ENCODE data around the gene INIP. TPM values are rescaled to one million over a fixed set of nuclear protein-coding genes. Genes with fewer than 3 reads are reported as not detected.
"Not testable (repeated sequence)": the region's sequence is repeated elsewhere in the genome, so short reads cannot be mapped to it uniquely, and the experiment has no call there.

Gene INIP
- total RNA-seq, 1 donor from 2014 or later = 37.8 TPM

DNA sequence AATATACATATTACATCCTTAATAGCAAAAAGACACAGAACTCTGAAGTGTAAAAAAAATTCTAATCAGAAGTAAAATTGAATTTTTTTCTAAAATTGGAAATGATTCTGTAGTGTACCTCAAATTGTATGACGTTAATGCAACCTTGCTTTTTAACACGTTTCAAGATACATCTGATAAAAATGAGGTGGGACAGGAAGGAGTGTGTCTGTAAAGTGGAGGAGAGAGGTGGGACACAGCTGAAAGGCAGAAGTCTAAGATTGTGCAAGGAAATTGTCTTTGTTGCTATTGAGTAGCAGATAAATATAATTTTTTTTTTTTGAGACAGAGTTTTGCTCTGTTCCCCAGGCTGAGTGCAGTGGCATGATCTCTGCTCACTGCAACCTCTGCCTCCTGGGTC is 17.0 kb upstream of the INIP start:
- H3K27ac ChIP-seq = no peak overlapping the region
- intact Hi-C loops (cut with DNase I) = no loop called here
- no peak for DNase-seq (ENCODE audit: low spot score in 2 of 2)

DNA sequence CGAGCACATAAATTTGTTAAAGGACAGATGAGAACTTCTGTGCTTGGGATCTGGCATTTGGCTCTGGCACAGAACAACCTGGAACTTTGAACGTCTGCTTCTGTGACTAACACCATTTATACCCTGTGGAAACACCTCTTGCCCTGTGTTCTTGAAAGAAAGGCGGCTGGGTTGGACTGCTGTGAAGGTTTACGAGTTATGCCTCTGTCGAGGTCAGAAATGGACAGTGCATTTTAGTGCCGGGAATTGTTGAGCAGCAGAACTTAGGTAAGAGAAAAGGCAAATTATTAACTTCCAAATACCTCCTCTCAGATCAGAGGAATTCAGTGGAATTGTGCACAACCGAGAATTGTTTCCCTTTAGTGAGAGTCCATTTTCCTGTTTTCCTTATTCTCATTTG is 14.1 kb upstream of the INIP start:
- DNase-seq (ENCODE audit: low spot score in 2 of 2) = no peak
- H3K4me3 ChIP-seq = no peak overlapping the region
- no peak overlapping the region for H3K27ac ChIP-seq
- intact Hi-C loops (cut with DNase I) = no loop called here
- no peaks in the 10 kb centered on the region for H3K4me1 ChIP-seq
- TF ChIP-seq, protein P1, sequence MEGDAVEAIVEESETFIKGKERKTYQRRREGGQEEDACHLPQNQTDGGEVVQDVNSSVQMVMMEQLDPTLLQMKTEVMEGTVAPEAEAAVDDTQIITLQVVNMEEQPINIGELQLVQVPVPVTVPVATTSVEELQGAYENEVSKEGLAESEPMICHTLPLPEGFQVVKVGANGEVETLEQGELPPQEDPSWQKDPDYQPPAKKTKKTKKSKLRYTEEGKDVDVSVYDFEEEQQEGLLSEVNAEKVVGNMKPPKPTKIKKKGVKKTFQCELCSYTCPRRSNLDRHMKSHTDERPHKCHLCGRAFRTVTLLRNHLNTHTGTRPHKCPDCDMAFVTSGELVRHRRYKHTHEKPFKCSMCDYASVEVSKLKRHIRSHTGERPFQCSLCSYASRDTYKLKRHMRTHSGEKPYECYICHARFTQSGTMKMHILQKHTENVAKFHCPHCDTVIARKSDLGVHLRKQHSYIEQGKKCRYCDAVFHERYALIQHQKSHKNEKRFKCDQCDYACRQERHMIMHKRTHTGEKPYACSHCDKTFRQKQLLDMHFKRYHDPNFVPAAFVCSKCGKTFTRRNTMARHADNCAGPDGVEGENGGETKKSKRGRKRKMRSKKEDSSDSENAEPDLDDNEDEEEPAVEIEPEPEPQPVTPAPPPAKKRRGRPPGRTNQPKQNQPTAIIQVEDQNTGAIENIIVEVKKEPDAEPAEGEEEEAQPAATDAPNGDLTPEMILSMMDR (IDR thresholded peaks at IDR 0.05) = no peak
- H3K27me3 ChIP-seq = no peaks in the 10 kb centered on the region
- H3K9me3 ChIP-seq = no peaks in the 10 kb centered on the region
- no peaks in the 10 kb centered on the region for H3K36me3 ChIP-seq

More for the DNA sequence above, 17.0 kb upstream of the INIP start:
- Histone ChIP-seq H3K27me3 (no peaks in the 10 kb centered on the region), H3K9me3 (no peaks in the 10 kb centered on the region), H3K4me3 (no peak overlapping the region), H3K4me1 (no peaks in the 10 kb centered on the region), H3K36me3 (no peaks in the 10 kb centered on the region)
- TF ChIP-seq, protein P1 (IDR thresholded peaks at IDR 0.05) = no peak

DNA sequence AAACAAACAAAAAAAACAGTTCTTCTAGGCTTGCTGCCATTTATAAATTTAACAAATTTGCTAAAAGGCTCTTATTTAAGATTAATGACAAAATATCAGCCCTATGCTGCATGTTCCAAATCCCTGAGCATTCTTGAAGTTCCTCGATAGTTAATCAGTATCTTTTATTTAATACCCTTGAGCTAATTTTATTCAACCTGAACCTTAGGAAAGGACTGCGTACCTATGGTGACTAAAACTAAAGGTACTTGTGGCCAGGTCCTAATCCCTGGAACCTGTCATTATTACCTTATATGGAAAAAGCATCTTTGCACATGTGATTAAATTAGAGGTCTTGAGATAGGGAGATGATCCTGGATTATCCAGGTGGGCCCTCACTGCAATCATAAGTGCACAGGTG is 10.5 kb upstream of the INIP start:
- intact Hi-C loops (cut with DNase I) = no loop called here
- Histone ChIP-seq H3K27ac (no peak overlapping the region), H3K27me3 (no peaks in the 10 kb centered on the region)

DNA sequence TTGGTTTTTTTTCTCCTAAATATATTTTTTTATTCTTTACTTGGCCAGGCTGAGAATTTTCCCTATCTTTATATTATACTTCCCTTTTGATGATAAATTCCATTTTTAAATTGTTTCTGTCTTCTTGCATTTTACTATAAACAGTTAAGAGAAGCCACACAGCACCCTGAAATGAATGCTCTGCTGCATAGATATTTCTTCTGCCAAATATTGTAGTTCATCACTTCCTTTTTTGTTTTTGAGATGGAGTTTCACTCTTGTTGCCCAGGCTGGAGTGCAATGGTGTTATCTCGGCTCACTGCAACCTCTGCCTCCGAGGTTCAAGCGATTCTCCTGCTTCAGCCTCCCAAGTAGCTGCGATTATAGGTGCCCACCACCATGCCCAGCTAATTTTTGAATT is 8.5 kb upstream of the INIP start:
- no peak overlapping the region for H3K27ac ChIP-seq
- TF ChIP-seq, protein P1 (IDR thresholded peaks at IDR 0.05) = no peak

More for the DNA sequence above, 10.5 kb upstream of the INIP start:
- Histone ChIP-seq H3K36me3 (no peaks in the 10 kb centered on the region), H3K9me3 (no peaks in the 10 kb centered on the region), H3K4me1 (no peaks in the 10 kb centered on the region), H3K4me3 (no peak overlapping the region)
- TF ChIP-seq, protein P1 (IDR thresholded peaks at IDR 0.05) = no peak
- DNase-seq (ENCODE audit: low spot score in 2 of 2) = no peak

DNA sequence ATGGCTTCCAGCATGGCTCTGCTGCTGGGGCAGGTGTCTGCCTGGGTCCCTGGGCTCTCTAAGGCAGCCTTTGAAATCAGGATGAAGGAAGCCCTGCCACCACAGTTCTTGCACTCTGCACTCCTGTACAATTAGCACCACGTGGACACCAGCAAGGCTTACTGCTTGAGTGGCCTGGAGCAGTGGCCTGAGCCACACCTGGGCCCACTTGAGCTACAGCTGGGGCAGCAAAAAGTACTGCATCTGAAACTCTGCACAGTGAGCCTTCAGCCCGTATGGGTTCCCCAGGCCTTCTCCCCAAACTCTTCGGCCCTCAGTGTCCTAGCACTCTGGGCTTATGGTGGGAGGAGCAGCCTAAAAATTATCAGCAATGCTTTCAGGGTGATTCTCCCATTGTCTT is 8.0 kb upstream of the INIP start:
- TF ChIP-seq, protein P1 (IDR thresholded peaks at IDR 0.05) = no peak
- intact Hi-C loops (cut with DNase I) = no loop called here

More for the DNA sequence above, 8.5 kb upstream of the INIP start:
- intact Hi-C loops (cut with DNase I) = no loop called here
- H3K4me3 ChIP-seq = no peak overlapping the region
- no peaks in the 10 kb centered on the region for H3K27me3 ChIP-seq
- no peaks in the 10 kb centered on the region for H3K36me3 ChIP-seq
- DNase-seq (ENCODE audit: low spot score in 2 of 2) = no peak
- no peaks in the 10 kb centered on the region for H3K9me3 ChIP-seq
- no peaks in the 10 kb centered on the region for H3K4me1 ChIP-seq

GRCh38 chr9:112722749-112723148 is 4.8 kb upstream of the INIP start:
- H3K27me3 ChIP-seq, H3K4me1 ChIP-seq: not testable (repeated sequence)

More for the DNA sequence above, 8.0 kb upstream of the INIP start:
- no peaks in the 10 kb centered on the region for H3K27me3 ChIP-seq
- no peaks in the 10 kb centered on the region for H3K9me3 ChIP-seq
- H3K4me3 ChIP-seq = no peak overlapping the region
- H3K27ac ChIP-seq = no peak overlapping the region
- no peaks in the 10 kb centered on the region for H3K4me1 ChIP-seq
- H3K36me3 ChIP-seq = no peaks in the 10 kb centered on the region
- DNase-seq (ENCODE audit: low spot score in 2 of 2) = no peak

More at GRCh38 chr9:112722749-112723148, 4.8 kb upstream of the INIP start:
- H3K36me3 ChIP-seq; H3K4me3 ChIP-seq; intact Hi-C loops (cut with DNase I); H3K9me3 ChIP-seq; H3K27ac ChIP-seq; DNase-seq (ENCODE audit: low spot score in 2 of 2): not testable (repeated sequence)

All from ascending aorta (tissue), 2 donors.